ENCODE results near the gene FBRSL1.

DNA sequence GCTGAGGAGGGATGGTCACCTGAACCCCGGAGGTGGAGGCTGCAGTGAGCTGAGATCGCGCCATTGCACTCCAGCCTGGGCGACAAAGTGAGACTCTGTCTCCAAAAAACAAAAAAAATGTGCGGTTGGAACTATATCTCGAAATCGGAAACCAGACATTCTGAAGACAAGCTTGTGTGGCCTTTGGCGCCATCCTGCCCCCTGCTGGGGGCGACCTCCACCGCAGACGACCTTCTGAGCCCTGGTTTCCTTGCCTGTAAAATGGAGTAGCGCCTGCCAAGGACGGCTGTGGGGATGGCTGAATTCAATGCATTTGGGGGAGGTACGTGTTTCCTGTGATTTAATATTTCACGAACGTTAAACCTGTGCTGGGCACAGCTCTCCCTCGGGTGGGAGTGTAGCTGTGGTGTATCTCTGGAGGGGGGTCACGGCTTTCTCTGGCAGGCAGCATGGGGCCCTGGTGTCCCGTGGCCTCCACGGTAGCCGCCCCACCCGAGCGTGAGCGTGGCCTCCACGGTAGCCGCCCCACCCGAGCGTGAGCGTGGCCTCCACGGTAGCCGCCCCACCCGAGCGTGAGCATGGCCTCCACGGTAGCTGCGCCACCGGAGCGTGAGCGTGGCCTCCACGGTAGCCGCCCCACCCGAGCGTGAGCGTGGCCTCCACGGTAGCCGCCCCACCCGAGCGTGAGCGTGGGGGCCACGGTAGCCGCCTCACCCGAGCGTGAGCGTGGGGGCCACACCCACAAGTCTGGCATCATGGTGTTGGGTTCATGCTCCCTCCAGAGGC lies 65.1 kb downstream of the FBRSL1 start:
- TF ChIP-seq CTCF (IDR thresholded peaks at IDR 0.05; ENCODE audit: low read depth, low read length) (peak; percentile 76), POLR2A (IDR thresholded peaks at IDR 0.05; ENCODE audit: extremely low read depth, insufficient read length) (no peak), MYC (IDR thresholded peaks at IDR 0.05; ENCODE audit: low read depth, low read length) (no peak)
- TF ChIP-seq, protein P1, sequence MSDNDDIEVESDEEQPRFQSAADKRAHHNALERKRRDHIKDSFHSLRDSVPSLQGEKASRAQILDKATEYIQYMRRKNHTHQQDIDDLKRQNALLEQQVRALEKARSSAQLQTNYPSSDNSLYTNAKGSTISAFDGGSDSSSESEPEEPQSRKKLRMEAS (IDR thresholded peaks at IDR 0.05; ENCODE audit: low read depth, low read length), result no peak
